Tongue (tissue), 3 donors: ENCODE measurements around the gene GATC. TPM values are rescaled to one million over a fixed set of nuclear protein-coding genes. Genes with fewer than 3 reads are reported as not detected.

Experiments
- DNase-seq: peaks from one replicate; pipeline ENCODE4 v3.0.0-alpha.2; 2015
- small RNA-seq: library from RNA; depleted of rRNA; stranded (forward); fragments of <200 nt; gene quantifications from one replicate; pipeline ENCODE3, GENCODE V24; 2014; ENCODE audit warnings: low replicate concordance
- total RNA-seq: library from RNA; depleted of rRNA; stranded (reverse); fragments of >200 nt; gene quantifications from one replicate; pipeline ENCODE4 v1.2.3, GENCODE V29; 2014

The GATC gene
- total RNA-seq, 1 donor from 2014 or later: 18.5 TPM

DNA sequence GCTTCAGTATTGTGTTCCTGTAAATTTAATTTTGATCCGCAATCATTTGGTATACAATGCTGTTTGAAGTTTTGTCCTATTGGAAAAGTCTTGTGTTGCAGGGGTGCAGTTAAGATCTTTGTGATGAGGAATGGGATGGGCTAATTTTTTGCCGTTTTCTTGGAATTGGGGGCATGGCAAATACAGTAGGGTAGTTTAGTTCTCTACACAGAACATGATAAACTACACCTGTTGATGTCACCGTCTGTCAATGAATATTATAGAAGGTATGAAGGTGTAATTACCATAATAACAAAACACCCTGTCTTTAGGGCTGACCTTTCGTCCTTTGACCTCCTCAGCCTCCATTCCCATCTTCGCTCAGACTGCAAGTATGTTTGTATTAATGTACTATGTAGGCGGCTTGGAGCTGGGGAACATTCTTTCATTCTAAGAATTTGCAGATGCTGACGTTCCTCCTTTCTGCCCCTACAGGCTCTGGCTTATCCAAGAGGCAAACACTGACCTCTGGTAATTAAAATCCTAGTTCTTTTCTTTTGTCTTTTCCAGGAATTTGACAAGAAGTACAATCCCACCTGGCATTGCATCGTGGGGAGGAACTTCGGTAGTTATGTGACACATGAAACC is 51.4 kb downstream of the GATC start:
- DNase-seq: no peak

DNA sequence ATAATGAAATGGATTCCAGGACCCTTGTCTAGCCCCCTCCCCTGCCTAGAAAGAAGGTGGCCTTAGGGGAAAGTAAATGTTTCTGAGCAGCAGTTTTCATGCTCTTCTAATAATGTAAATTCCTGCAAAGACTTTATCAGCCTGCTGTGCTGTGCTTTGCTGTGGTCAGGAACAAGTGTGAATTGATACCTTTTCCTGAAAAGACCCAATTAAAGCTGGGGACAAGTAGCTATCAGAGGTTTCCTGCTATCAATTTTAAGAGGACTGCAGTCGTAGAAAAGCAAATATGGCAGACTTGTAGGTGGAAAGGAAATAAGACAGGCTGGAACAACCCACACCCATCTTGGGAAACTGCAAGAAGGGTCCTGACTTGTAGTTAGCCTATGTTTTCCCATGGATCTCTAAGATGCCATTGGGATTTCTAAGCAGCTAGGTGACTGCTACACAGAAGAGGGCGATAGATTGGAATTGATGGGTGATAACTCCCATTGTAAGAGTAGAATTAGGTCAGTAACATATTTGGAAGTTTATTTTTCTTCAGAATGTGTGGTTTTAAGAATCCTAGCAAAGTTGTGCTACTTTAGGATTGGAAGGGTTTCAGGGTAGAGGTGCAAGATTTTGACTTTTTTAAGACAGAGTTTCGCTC is 52.7 kb downstream of the GATC start:
- no peak for DNase-seq

DNA sequence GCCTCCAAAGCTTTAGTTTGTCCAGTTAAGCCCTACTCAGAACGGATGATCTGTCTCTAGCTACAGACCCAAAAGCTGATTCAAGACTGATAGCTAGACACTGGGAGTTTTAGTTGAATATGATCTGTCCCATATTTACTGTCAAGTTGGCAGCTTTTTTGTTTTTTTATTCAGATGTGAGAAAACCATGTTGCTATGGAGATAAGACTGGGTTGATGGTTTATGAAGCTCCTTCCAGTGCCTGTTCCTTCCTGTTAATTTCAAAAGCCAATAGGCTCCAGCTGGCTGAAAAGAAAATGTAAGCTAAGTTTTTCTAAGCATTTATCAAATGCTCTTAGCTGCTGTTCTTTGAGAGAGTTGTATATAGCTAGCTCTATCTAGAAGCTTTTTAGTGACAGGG is 54.3 kb downstream of the GATC start:
- no peak for DNase-seq

DNA sequence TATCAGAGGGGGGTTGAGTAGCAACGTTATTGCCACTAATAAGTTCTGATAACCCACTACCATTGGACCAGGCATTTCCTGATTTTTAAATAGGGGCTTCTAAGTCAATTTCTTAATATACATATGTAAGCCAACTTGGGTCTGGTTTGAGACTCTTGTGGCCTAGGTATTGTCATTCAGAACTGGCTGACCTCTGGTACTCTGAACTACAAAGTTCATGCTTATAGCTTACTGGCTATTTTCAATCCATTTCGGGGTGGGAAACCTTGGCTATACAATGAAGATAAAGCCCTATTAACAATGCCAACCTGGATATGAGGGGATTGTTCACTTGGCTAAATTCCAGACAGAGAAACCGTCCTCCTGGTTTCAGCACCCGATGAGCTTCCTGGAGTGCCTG is 58.3 kb downstream of the GATC start:
- no peak for DNase-seq

DNA sequence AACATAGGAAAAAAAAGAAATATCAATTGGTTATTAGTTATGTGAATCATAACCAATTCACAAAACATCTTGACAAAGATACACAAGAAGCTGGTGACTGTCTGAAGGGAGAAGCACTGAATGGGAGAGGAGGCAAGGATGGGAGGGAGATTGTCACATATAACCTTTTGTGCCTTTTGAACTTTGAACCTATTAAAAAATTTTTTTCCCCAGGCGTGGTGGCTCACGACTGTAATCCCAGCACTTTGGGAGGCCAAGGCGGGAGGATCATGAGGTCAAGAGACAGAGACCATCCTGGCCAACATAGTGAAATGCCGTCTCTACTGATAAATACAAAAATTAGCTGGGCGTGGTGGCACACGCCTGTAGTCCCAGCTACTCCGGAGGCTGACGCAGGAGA is 62.3 kb downstream of the GATC start:
- DNase-seq: no peak

Small RNA genes within 50 kb of the gene (small RNA-seq; reads per million reads assigned to genes)
- not detected for gene RF00019

Other genes with a start within 250 kb of the GATC start
- 3,440 TPM for gene RPLP0, start 245.3 kb upstream of the GATC start, total RNA-seq
- 59.2 TPM for gene PXN, start 180.7 kb upstream of the GATC start, total RNA-seq
- gene RNU4-2, start 154.5 kb upstream of the GATC start, total RNA-seq: under 0.01 TPM
- gene RNU4-1, start 153.2 kb upstream of the GATC start, total RNA-seq: under 0.01 TPM
- 5.0 TPM for gene SIRT4, start 144.1 kb upstream of the GATC start, total RNA-seq
- not detected for gene PLA2G1B, start 118.7 kb upstream of the GATC start, total RNA-seq
- gene MSI1, start 77.3 kb upstream of the GATC start, total RNA-seq: 0.31 TPM
- gene COX6A1, start 8.3 kb upstream of the GATC start, total RNA-seq: 183 TPM
- gene TRIAP1, start 60 bp upstream of the GATC start, total RNA-seq: 12.0 TPM
- 92.3 TPM for gene SRSF9, start 23.3 kb downstream of the GATC start, total RNA-seq
- 158 TPM for gene DYNLL1, start 49.7 kb downstream of the GATC start, total RNA-seq
- gene COQ5, start 82.7 kb downstream of the GATC start, total RNA-seq: 45.9 TPM
- 172 TPM for gene RNF10, start 87.9 kb downstream of the GATC start, total RNA-seq
- gene POP5, start 135.0 kb downstream of the GATC start, total RNA-seq: 23.2 TPM
- 0.51 TPM for gene CABP1, start 194.2 kb downstream of the GATC start, total RNA-seq
- 67.1 TPM for gene MLEC, start 240.7 kb downstream of the GATC start, total RNA-seq